Stimulated activated CD4-positive, alpha-beta T cell treated with anti-CD3 and anti-CD28 coated beads, Interleukin-15, amount 100 ng/mL, for 48 hours (primary cell): ENCODE measurements around the gene SLITRK2.

ENCODE experiments used
- DNase-seq, 2 donors: peaks; one replicate each; pipeline ENCODE4 v3.0.0-alpha.2; 2020; ENCODE audit warnings: low read depth in 2 of 2

SLITRK2 gene, protein sequence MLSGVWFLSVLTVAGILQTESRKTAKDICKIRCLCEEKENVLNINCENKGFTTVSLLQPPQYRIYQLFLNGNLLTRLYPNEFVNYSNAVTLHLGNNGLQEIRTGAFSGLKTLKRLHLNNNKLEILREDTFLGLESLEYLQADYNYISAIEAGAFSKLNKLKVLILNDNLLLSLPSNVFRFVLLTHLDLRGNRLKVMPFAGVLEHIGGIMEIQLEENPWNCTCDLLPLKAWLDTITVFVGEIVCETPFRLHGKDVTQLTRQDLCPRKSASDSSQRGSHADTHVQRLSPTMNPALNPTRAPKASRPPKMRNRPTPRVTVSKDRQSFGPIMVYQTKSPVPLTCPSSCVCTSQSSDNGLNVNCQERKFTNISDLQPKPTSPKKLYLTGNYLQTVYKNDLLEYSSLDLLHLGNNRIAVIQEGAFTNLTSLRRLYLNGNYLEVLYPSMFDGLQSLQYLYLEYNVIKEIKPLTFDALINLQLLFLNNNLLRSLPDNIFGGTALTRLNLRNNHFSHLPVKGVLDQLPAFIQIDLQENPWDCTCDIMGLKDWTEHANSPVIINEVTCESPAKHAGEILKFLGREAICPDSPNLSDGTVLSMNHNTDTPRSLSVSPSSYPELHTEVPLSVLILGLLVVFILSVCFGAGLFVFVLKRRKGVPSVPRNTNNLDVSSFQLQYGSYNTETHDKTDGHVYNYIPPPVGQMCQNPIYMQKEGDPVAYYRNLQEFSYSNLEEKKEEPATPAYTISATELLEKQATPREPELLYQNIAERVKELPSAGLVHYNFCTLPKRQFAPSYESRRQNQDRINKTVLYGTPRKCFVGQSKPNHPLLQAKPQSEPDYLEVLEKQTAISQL

DNA sequence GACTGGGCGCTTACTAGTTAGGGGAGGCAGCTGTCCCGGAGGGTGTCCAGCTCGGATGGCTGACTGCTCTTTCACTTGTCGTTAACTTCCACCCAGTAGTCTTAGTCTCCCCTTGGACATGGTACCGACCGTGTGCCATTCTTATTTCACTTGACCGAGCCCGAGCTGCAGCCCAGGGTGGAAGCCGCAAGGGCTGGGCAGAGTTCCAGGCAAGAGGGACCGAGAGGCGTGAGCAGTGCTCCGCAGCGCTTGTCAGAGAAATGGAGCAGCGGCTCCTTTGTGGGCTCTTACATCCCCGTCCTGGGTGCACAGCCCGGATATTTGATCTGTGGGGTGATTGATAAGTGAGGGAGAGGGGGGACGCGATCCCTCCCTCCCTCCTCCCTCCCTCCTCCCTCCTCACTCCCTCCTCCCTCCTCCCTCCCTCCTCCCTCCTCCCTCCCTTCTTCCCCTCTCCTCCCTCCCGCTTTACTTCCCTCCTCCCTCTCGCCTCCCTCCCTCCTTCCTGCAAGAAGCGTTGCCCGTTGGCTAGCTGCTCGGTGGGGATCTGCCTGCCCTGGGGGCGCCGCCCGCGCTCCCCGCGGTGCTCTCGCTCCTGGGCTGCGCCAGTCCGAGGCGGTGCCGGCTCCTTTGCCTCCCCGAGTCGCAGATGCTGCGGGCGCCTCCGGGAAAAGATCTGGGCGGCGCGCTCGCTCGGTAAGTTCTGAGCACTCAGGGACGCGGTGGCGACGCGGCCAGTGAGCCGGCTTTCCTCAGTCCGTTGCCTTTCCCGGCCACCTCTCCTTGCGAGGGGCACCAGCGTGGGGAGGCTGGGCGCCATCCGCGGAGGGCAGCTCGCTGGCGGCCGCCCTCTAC, at the start of gene SLITRK2:
Gene SLITRK2 (plus strand): TSS at position 499 of the 855 bp plus-strand sequence. CDS start 4,597 bp downstream, outside the sequence.
- DNase-seq: no peak

DNA sequence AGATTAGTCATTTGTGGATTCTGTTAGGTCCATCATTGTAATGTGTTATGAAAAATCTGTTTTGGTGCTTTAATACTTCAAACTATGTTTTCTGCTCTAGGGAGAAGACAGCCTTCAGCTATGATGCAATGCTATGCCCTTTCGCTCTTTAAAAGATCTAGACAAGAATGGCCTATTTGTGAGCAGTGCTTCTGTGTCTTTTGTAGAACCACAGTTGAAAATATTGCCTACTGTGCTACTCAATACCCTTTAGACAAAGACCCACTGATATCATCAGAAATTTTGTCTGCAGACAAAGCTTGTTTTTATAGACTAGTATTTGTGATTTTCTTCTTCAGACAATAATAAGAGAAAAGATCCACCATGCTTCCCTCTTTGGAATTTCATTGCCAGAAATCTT, 44.6 kb upstream of the SLITRK2 start:
- no peak for DNase-seq

DNA sequence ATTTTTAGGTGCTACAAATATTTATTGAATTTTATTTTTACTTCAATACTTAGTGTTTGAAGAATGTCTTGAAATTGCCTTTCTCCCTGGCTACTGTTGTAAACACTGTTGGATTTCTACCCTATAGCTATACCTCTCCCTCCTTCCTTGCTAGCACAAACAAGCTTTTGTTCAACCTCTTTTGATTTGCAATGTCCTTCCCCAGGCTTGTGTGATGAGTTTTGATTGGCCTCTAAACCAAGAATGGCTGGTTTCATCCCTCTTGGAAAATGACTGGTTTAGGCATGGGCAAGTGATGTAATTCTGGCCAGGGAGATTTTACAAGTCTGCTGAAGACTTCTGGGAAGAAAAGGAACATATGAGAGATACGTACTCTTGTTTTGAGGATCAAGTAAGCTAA, 25.3 kb upstream of the SLITRK2 start:
- no peak for DNase-seq

DNA sequence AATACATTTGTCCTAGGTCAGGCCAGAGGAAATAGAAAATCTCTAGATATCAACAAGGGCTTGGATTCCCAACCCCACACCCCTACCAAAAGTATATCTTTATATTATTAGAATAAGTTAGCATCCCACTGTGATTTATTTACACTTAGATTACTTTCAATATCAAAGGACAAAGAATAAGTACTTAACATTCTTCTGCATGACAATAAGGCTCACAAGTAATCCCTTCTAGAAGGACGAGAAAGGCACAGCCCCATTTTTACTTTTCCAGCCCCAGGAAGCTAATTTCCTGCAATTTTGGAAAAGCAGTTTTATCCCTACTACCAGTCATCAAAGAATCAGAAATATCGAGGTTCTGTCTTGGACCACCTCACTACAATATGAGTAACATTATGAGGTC, 14.1 kb upstream of the SLITRK2 start:
- DNase-seq: no peak

DNA sequence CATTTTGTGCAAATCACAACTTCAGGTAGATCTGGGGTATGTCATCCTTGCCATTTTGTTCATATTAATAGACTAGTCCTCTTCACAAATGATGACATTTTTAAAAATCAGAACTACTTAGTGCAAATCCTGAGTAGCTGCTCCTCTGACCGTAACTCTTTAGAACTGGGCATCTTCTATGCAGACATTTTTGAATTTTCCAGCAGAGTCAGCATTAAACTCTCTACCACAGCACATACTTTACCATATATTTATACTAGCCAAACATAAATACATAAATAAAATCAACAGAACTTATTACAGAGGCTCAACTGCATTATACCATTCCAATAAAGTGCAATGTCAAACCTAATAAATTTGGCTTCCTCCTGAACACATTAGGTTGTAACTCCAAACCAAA, 4.5 kb upstream of the SLITRK2 start:
- no peak for DNase-seq

DNA sequence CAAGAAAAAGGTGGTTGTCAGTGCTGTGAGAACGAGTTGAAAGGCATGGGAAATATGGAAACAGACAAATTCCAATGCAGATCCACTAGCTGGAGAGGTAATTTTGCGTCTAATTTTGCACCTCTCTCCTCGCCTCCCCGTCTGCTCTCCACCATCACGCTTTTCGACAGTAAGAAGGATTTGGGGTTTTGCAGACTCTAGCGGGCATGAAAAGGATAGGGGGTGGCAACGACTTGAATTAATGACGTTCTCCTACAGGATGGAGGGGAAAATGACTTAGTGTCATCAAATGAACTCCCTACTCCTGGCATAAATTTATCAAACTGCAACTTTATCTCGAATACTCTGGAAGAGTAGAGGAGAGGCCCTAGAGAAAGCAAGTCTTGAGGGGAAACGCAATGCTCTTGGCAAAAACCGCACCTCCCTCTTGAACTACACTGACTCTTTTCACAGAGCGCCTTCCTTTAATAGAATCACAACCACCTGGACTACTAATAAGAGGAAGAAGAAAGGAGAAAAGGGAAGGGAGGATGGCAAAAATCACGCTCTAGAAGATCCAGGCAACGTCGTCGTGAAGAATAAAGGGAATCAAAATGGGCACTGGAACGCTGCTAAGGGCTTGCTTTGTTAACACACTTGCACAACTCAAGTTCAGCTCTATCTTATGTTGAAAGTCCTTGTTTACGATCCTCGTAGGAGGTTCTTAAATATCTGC, 871 bp upstream of the SLITRK2 start:
- no peak for DNase-seq

DNA sequence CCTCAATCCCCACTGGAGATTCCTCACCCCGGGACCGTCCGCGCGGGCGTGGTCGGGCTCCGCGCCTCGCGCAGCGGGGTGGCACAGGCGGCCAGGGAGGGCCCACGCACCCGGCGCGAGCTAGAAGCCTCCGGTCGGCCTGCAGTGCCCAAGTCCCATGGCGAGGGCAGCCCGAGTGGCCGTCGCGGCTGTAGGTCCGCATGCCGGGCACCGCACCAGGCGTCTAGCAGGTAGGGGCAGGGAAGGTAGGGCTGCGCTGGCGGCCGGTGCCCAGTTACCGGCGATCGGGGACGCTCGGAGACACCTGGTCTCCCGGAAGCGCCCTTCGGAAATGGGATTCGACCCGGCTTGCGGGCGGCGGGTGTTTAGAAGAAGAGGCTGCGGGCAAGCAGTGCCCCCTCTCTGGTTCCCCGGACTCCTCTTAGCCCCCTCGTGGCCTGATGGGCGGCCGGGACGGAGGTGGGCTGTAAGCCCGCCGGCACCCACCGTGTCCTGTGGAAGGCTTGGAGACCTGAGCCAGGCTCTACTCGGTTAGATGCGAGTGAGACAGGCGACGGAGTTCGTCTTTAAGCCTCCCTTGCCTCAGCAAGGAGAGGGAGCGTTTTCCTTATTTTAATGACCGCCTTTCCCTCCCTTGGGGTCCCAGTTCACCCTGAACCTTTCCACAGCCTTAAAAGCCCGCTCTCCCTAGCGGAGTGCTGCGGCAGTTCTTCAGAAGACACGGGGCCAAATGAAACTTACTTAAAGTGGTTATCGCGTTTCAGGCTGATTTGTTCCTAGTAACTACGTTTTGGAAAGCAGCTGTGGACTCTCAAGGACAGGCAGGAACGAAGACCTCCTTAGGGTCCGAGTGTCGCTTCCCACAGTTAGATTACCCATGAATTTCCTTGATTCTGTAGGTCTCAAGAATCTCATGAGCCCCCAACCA, 821 bp downstream of the SLITRK2 start:
- DNase-seq: no peak

DNA sequence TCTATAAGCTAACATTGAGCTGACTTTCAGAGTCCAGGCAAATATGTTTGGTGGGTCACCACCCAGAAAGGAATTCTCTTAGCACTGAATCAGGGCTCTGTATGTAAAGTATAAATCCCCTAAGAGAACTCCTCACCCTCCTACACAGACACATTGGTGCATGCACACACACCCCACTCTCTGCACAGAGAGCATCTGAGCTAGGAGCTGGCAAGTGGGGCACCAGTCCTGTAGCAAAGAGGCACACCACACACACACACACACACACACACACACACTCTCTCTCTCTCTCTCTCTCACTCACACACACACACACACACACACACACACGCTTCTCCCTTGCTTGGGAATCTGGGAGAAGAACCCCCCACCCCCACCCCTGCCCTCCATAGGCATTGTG, 3.2 kb downstream of the SLITRK2 start:
- DNase-seq: no peak

DNA sequence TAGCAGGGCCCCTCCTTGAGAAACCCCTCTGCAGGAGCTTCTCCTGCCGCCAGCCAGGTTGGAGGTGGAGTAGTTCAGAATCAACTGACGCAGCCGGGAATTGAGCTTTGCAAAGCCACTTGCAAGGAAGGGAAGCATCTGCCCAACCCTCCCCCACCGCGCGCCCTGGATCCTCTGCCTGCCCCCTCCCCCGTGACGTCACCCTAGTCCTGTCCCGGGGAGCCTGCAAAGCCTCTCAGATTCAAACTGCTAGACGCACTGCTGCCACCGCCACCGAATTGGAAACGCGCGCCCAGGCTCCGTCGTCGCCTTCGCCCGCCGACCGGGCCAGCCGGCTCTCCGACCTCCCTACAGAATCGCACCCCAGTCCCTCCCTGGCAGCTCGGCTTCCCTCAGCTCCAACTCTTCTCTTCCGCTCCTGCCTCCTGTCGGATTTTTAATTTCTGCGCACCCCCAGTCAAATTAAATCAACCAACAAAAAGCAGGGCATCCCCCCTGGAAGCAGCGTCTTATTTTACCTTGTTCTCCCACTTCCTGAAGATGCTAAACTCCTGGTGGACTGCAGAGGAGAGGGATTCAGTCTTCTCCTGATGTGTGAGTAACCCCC, 3.8 kb downstream of the SLITRK2 start:
- no peak for DNase-seq

DNA sequence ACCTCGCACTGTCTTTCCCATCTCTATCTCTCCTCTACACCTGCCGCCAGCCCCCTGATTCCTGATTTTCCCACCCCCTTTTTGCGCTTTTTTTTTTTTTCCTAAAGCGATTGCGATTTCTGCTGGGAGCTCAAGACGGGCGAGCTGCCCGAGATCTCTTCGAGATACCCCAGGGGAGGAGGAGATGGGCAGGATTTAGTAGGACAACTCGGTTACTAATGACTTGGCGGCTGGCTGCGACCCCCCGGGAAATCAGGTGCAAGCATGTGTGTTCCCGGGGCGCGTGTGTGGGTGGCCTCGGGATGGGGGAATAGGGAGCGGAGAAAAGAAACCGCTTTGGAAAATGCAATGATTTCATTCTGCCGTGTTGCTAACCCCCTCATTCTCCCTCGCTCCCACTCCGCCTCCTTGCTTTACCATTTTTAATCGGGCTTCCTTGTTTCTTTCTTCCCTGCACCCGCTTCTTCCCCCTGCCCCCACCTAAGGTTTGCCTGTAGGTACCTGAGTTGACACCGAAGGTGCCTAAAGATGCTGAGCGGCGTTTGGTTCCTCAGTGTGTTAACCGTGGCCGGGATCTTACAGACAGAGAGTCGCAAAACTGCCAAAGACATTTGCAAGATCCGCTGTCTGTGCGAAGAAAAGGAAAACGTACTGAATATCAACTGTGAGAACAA, 4.4 kb downstream of the SLITRK2 start:
- DNase-seq: no peak

DNA sequence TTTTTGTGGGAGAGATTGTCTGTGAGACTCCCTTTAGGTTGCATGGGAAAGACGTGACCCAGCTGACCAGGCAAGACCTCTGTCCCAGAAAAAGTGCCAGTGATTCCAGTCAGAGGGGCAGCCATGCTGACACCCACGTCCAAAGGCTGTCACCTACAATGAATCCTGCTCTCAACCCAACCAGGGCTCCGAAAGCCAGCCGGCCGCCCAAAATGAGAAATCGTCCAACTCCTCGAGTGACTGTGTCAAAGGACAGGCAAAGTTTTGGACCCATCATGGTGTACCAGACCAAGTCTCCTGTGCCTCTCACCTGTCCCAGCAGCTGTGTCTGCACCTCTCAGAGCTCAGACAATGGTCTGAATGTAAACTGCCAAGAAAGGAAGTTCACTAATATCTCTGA, 5.5 kb downstream of the SLITRK2 start:
- no peak for DNase-seq

DNA sequence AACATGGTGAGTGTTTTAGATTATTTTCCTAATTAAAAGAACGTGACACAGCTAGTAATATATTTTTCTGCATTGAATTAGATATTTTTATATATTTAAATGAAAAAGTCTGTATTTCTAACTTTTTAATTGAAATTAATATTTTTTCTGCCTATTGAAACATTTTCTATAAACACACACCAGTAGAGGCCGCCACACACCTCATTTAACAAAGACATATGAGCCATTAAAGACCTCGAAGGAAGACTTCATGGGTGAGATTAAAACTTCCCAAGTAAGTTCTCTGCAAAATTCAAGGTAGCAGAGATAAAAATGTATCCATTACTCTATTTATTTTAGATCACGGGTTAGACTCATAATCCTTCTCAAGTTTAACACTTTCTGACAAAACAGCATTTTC, 8.3 kb downstream of the SLITRK2 start:
- DNase-seq: no peak

DNA sequence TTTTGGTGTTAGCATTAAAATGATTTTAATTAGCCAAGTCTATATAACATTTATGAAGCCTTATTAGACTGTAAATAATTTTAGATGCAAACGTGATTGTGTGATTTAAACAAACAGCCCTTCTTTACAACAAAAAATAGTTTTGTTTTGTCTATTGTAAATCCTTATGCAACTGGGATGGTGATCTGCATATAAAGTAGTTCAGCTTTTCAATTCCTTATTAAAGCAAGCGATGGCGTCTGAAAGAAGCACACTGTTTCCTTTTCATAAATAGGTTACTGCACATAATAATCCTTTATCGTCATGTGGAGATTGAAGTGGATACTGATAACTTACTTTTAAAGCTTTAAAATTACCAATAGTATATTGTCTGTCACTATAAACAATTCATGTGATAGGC, 8.8 kb downstream of the SLITRK2 start:
- no peak for DNase-seq

DNA sequence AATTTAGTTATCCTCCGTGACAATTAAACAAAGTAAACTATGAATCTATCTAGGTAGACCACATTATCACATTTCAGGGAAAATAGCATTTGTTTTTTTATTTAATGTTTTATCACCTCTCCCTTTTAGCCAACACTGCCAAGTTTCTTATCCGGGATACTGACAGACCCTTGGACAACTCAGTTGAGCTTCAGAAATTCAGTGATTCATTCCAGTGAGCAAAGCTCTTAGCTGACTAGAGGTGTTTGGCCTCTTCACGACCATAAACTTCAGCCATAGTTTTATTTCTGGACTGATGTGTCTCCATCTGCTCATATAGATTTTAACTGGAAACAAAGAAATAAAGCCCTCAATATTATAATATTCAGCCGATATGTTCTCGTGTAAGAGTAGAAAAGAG, 15.2 kb downstream of the SLITRK2 start:
- no peak for DNase-seq

DNA sequence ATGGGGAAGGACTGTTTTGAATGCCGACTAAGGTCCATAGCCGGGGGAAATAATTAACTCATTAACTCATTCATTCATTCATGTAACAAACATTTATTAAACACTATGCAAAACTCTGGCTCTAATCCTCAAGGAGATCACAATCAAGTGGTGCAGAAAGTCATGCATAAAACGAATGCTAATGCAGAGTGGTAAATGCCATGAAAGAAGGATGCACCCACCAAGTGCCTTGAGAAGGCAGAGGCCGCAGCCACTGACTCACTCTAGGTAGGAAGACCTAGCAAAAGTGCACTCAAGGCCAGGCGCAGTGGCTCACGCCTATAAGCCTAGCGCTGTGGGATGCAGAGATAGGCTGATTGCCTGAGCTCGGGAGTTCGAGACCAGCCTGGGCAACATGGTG, 22.9 kb downstream of the SLITRK2 start:
- no peak for DNase-seq

DNA sequence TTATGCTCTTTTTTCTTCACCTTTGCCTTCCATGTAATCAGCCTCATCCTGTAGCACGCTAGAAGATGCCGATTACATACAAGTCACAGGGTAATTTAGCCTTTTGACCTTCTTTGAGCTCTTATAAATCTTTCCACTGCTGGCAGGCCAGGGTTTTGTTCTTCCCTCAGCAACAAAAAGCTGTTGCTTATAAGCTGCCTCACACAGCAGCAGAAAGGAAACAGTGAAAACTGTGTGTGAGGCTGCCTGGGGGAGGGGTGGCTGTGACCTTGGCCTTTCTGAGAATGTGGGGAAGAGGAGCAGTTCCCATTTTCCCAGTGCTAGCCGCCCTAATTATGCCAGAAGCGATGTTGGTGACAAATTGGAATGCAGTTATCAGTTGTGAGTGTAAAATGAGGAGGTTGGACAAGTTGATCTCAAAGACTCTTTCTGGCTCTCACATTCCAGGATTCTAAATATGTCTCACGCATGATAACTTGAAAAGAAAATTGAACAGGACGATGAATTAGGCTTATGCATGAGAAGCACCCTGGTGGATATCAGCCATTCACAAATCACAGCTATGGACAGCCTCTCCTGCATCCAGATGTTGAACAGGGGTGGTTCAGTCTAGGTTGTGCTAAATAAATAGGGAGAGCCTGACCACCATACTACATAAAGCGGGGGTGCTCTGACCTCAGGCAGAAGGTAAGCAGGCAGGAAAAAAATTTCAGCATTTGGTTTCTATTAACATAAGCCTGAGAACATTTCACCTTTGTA, 25.7 kb downstream of the SLITRK2 start:
- DNase-seq: no peak

DNA sequence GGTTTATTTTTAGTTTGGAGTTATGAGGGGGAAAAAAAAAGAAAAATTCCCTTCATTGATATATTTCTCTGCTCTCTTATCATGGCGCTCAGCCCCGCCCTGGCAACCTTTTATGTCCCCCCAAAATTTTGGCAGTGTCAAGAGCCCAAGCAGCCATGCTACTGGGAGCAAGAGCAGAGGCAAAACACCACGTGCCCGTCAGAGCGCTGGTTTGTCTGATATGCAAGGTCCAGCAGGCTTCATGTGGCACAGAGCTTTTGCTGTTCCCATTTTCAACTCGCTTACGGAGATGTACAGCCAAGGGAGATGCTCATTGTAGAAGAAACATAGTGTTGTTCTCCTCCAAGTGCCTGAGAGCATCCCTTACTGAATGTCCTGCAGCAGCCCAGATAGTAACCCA, 27.3 kb downstream of the SLITRK2 start:
- no peak for DNase-seq

DNA sequence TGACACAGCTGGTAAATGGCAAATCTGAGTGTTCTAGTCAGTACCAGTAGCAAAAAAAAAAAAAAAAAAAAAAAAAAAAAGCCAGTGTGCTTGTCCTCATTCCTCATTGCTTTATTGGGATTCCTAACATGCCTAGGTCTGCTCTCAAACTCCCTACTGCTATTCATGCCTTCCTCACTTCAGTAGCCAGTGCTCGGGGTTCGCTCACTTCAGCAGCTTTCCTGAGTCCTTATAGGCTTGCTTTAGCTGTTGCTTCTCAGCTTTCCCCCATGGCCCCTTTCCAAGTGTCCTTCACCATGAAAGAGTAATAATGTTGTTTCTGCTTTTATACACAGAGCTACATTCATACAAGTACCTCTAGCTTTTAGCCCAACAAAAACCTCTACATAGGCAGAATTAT, 30.8 kb downstream of the SLITRK2 start:
- no peak for DNase-seq

DNA sequence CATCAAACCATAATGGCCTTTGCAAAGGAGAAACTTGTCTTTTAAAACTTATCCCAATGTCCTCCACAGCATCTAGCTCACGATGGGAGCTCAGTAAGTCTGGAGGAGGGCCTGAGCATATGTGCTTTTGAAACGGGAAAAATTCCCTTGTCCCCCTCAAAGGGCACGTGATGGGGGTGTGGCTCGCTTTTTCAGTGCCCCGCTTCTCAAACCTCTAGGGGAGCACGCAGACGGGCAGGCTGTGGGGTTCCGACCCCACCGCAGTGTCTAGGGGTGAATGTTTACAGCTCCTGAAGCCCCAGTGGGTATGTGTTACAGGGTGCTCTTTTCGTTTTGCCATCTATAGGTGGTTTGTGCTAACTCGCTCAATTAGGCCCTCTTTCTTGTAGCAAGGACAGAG, 31.2 kb downstream of the SLITRK2 start:
- DNase-seq: no peak
